Breast epithelium (tissue), 4 donors: Measurements from ENCODE around the gene BRF1. TPM values are rescaled to one million over a fixed set of nuclear protein-coding genes. Genes with fewer than 3 reads are reported as not detected.
A peak's percentile ranks its signal among the peaks of the same experiment; 100 is the strongest.

ENCODE experiments used
- DNase-seq, 2 donors: peaks; one replicate each; pipeline ENCODE4 v3.0.0-alpha.2; 2019; ENCODE audit warnings: low spot score in 2 of 2
- H3K27ac ChIP-seq, 2 donors: fragments of 200-600 bp; sonication (generic) in 1 of 2; one replicate each; pipeline ENCODE4 v1.5.1; 2016 to 2019; ENCODE audit warnings: mild to moderate bottlenecking in 1 of 2
- H3K27me3 ChIP-seq, 2 donors: fragments of 200-600 bp; sonication (generic) in 1 of 2; one replicate each; pipeline versions ENCODE4 v1.5.1 to v1.6.0; 2017 to 2019; ENCODE audit warnings: control low read depth in 1 of 2, mild to moderate bottlenecking in 1 of 2
- H3K36me3 ChIP-seq: fragments of 200-600 bp; one replicate; pipeline ENCODE4 v1.5.1; 2019
- H3K4me1 ChIP-seq, 2 donors: fragments of 200-600 bp; sonication (generic); one replicate each; pipeline ENCODE4 v1.5.1; 2016 to 2019; ENCODE audit warnings: control low read depth in 1 of 2
- H3K4me3 ChIP-seq, 3 donors: fragments of 200-600 bp; sonication (generic); 1 replicate in 2 of 3; 2 replicates in 1 of 3; pipeline ENCODE4 v1.5.1; 2016 to 2019; ENCODE audit warnings: mild to moderate bottlenecking in 3 of 3, moderate library complexity in 2 of 3
- H3K9me3 ChIP-seq, 2 donors: fragments of 200-600 bp; sonication (generic) in 1 of 2; one replicate each; pipeline ENCODE4 v1.5.1; 2016 to 2019; ENCODE audit warnings: control low read depth in 1 of 2
- CTCF ChIP-seq, 3 donors: fragments of 450-650 bp; IDR thresholded peaks; one replicate each; pipeline ENCODE4 v1.5.1; 2016 to 2017; ENCODE audit warnings: antibody characterized with exemption in 3 of 3, mild to moderate bottlenecking in 3 of 3, moderate library complexity in 3 of 3
- POLR2A ChIP-seq: fragments of 450-650 bp; IDR thresholded peaks from one replicate; pipeline ENCODE4 v1.6.1; 2016; ENCODE audit warnings: antibody characterized with exemption, mild to moderate bottlenecking, moderate library complexity
- POLR2AphosphoS5 ChIP-seq, 3 donors: sonication (generic); formaldehyde crosslinking; IDR thresholded peaks; one replicate each; pipeline ENCODE4 v1.6.1; 2017; ENCODE audit warnings: antibody characterized with exemption in 3 of 3
- intact Hi-C: fragments of 100-400 bp; cut with DNase I; formaldehyde crosslinking; loops from one replicate; pipeline ENCODE4 v1.15.1; 2023; ENCODE audit warnings: low total_unique reads
- total RNA-seq, 3 donors: library from RNA; depleted of rRNA; stranded (reverse); fragments of >200 nt; gene quantifications; one replicate each; pipeline ENCODE4 v1.1.0, GENCODE V29; 2016

Gene BRF1
- total RNA-seq, 3 donors from 2014 or later: 30.2 to 45.6 (median 38.6) TPM

GRCh38 chr14:105332350-105332874 lies 31.6 kb upstream of the BRF1 start:
- no peak for DNase-seq
- Histone ChIP-seq H3K4me1 (no peaks in the 10 kb centered on the region), H3K9me3 (no peaks in the 10 kb centered on the region), H3K4me3 (no peak overlapping the region), H3K27ac (no peak overlapping the region), H3K27me3 (no peaks in the 10 kb centered on the region), H3K36me3 (no peaks in the 10 kb centered on the region)
- TF ChIP-seq POLR2A: no peak
- TF ChIP-seq POLR2AphosphoS5 (IDR thresholded peaks at IDR 0.05): no peak
- no peak for TF ChIP-seq CTCF (IDR thresholded peaks at IDR 0.05)
- intact Hi-C loops: no loop called here

GRCh38 chr14:105331575-105332349 lies 31.0 kb upstream of the BRF1 start:
- Histone ChIP-seq H3K4me3 (no peak overlapping the region), H3K27ac (peak overlapping the region in 1 of 2 donors; percentile 4), H3K9me3 (no peaks in the 10 kb centered on the region), H3K27me3 (no peaks in the 10 kb centered on the region), H3K36me3 (no peaks in the 10 kb centered on the region), H3K4me1 (no peaks in the 10 kb centered on the region)
- no peak for TF ChIP-seq CTCF (IDR thresholded peaks at IDR 0.05)
- no peak for TF ChIP-seq POLR2AphosphoS5 (IDR thresholded peaks at IDR 0.05)
- TF ChIP-seq POLR2A: no peak
- no peak for DNase-seq
- intact Hi-C loops: no loop called here

- Histone ChIP-seq H3K4me1 (no peaks in the 10 kb centered on the region), H3K36me3 (no peaks in the 10 kb centered on the region), H3K9me3 (no peaks in the 10 kb centered on the region), H3K27me3 (no peaks in the 10 kb centered on the region), H3K4me3 (no peak overlapping the region), H3K27ac (peak overlapping the region in 1 of 2 donors; percentile 66)
- TF ChIP-seq POLR2AphosphoS5 (IDR thresholded peaks at IDR 0.05): no peak
- intact Hi-C loops: no loop called here
- no peak for DNase-seq
These were observed 29.7 kb upstream of the BRF1 start for GRCh38 chr14:105330491-105330895.

DNA sequence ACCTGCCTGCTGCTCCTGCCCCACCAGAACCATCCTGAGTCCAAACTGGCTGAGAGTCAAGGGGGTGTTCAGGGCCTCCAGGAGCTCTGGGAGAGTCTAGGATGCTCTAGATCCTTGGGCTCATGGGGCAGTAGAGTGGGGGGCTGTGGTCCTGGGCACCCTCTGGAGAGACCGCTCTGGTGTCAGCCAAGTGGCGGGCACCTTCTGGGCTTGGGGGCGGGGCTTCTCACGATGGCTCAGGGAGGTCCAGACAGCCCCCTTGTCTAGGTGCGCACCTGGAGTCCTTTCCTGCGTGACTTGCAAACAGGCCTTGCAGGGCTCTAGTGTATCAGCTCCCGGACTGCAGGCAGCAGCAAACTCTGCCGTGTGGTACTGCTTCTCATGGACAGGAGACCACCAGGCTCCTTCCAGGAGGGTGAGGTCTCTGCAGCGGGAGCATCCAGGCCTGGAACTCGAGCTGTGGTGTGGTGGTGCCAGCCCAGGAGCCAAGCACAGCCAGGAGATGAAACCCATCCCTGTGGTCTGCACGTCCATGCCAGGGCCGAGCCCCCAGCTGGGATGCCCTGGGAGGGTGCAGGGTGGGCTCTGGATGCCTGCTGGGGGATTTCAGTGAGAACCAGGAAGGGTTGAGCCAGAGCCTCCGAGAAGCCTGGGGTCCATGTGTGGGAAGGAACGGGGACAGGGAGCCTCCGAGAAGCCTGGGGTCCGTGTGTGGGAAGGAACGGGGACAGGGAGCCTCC lies 28.8 kb upstream of the BRF1 start:
- no peaks in the 10 kb centered on the region for H3K4me1 ChIP-seq
- H3K36me3 ChIP-seq: no peaks in the 10 kb centered on the region
- H3K27me3 ChIP-seq: no peaks in the 10 kb centered on the region
- H3K9me3 ChIP-seq: no peaks in the 10 kb centered on the region
- intact Hi-C loops: no loop called here
- no peak overlapping the region for H3K4me3 ChIP-seq
- no peak for DNase-seq
- H3K27ac ChIP-seq: peak overlapping the region in 1 of 2 donors; percentile 66
- TF ChIP-seq POLR2AphosphoS5 (IDR thresholded peaks at IDR 0.05) (no peak), POLR2A (no peak), CTCF (IDR thresholded peaks at IDR 0.05) (no peak)

GRCh38 chr14:105328678-105329390 lies 28.0 kb upstream of the BRF1 start:
- no peaks in the 10 kb centered on the region for H3K4me1 ChIP-seq
- no peaks in the 10 kb centered on the region for H3K9me3 ChIP-seq
- TF ChIP-seq POLR2A (no peak), POLR2AphosphoS5 (IDR thresholded peaks at IDR 0.05) (no peak)
- intact Hi-C loops: no loop called here
- H3K4me3 ChIP-seq: no peak overlapping the region
- no peaks in the 10 kb centered on the region for H3K27me3 ChIP-seq
- no peak for DNase-seq
- H3K27ac ChIP-seq: peak overlapping the region in 1 of 2 donors; percentile 66
- no peaks in the 10 kb centered on the region for H3K36me3 ChIP-seq
